ENCODE results near the gene FA2H. TPM values are rescaled to one million over a fixed set of nuclear protein-coding genes. Genes with fewer than 3 reads are reported as not detected.

FA2H gene
- polyA plus RNA-seq, 2 of the 4 experiments (the other 2 are of a cell fraction) = 5.6 to 7.1 TPM

DNA sequence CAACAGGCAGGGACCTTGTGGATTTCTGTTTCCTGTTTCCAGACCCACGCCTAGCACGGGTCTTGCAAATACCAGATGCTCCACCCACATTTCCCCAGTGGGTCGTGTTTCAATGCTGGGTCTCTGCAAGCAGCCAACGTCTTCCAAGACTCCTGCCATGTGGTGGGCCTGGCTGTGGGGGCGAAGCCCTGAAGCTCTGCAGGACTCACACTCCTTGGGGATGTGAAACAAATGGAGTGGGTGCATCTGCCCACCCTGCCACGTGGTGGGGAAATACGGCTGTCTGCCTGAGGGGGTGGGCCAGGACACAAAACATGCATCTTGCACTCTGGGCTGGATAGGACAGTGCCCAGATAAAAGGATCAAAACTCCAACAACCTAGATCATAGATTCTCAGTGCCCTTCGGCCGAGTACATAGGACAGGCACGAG, 32.6 kb downstream of the FA2H start:
- Histone ChIP-seq H3K4me3 (no peak overlapping the region), H3K27ac (peak overlapping the region; percentile 91), H3K9me3 (no peaks in the 10 kb centered on the region), H3K4me2 (peak overlapping the region; percentile 89), H3K4me1 (peaks cover 83% of the 10 kb centered on the region)
- no peak for ATAC-seq
- peak; percentile 57; the same call in 1 of the 2 replicates for TF ChIP-seq HOXB5 (CRISPR knock-in tag; IDR thresholded peaks at IDR 0.05)
- peak; percentile 75; the same call in 1 of the 2 replicates for TF ChIP-seq HOXB13 (CRISPR knock-in tag; IDR thresholded peaks at IDR 0.05; ENCODE audit: low read depth)
- TF ChIP-seq HEYL (CRISPR knock-in tag; IDR thresholded peaks at IDR 0.05) = peak; percentile 82; the same call in 1 of the 2 replicates
- peak; percentile 87; the same call in 1 of the 2 replicates for TF ChIP-seq EHF (CRISPR knock-in tag; IDR thresholded peaks at IDR 0.05)
- TF ChIP-seq FOSB (CRISPR knock-in tag; IDR thresholded peaks at IDR 0.05) = peak; percentile 78; the same call in 1 of the 2 replicates
- no peak for TF ChIP-seq EHMT2 (IDR thresholded peaks at IDR 0.05; ENCODE audit: low read depth)
- TF ChIP-seq KDM5A (IDR thresholded peaks at IDR 0.05) = no peak
- TF ChIP-seq MAX (IDR thresholded peaks at IDR 0.05) = no peak; the same call in 1 of the 2 replicates
- TF ChIP-seq TFCP2L1 (CRISPR knock-in tag; IDR thresholded peaks at IDR 0.05) = 0 out of 2 replicates have a peak, but pooled peaks have one; percentile 58
- TF ChIP-seq HOXA7 (CRISPR knock-in tag; IDR thresholded peaks at IDR 0.05) = peak; percentile 67; the same call in 1 of the 2 replicates
- peak; percentile 70; the same call in 1 of the 2 replicates for TF ChIP-seq ATOH8 (CRISPR knock-in tag; IDR thresholded peaks at IDR 0.05; ENCODE audit: low read depth)
- peak in 1 of 2 experiments; percentile 65 for DNase-seq (ENCODE audit: low read depth in 1 of 2, low spot score in 1 of 2)
- POLR2A ChIA-PET = interaction anchor here (0.6 kb wide), 1 partner anchor 38 kb away, joined by 6 read pairs; no protein-coding TSS in a partner anchor
- WGBS (ENCODE audit: missing lambda C conversion rate) = 49% methylated on average over 9 of the region's 10 CpGs
- CTCF ChIA-PET = interaction anchor here (1.4 to 7.8 kb wide), 4 partner anchors 15 to 121 kb away, joined by 7 to 55 read pairs (median 12); no protein-coding TSS in a partner anchor
- no peak for FAIRE-seq

- ChIA-PET CTCF (interaction anchor here (0.7 to 7.8 kb wide), 6 partner anchors 10 to 122 kb away, joined by 3 to 55 read pairs (median 7); no protein-coding TSS in a partner anchor), POLR2A (interaction anchor here (0.6 to 0.9 kb wide), 2 partner anchors 21 to 34 kb away, joined by 3 to 6 read pairs; partner anchors contain the start of gene FA2H)
- Histone ChIP-seq H3K4me1 (peaks cover 89% of the 10 kb centered on the region), H3K4me2 (peak overlapping the region; percentile 75), H3K4me3 (0 out of 3 replicates have a peak overlapping the region, but pooled peaks have one; percentile 1), H3K9me3 (no peaks in the 10 kb centered on the region), H3K27ac (peak overlapping the region; percentile 91)
- ATAC-seq (peak; percentile 47 to 54), FAIRE-seq (peak; percentile 28), DNase-seq (ENCODE audit: low read depth in 1 of 2, low spot score in 1 of 2) (peak; percentile 95 to 96)
- TF ChIP-seq JUN (IDR thresholded peaks at IDR 0.05) (peak in 1 of 2 experiments; percentile 49; a peak in 1 of 5 replicates), ATOH8 (CRISPR knock-in tag; IDR thresholded peaks at IDR 0.05; ENCODE audit: low read depth) (peak; percentile 2; the same call in 1 of the 2 replicates), ZSCAN20 (CRISPR knock-in tag; IDR thresholded peaks at IDR 0.05) (peak; percentile 19; the same call in 1 of the 2 replicates), HOXB5 (CRISPR knock-in tag; IDR thresholded peaks at IDR 0.05) (0 out of 2 replicates have a peak, but pooled peaks have one; percentile 63), USF2 (IDR thresholded peaks at IDR 0.05) (peak; percentile 70), HEYL (CRISPR knock-in tag; IDR thresholded peaks at IDR 0.05) (no peak), EP300 (IDR thresholded peaks at IDR 0.05) (peak in 1 of 2 experiments; percentile 38; a peak in 1 of 5 replicates), CEBPB (IDR thresholded peaks at IDR 0.05) (no peak), RCOR1 (IDR thresholded peaks at IDR 0.05; ENCODE audit: low read depth, low read length) (no peak), CHD2 (IDR thresholded peaks at IDR 0.05; ENCODE audit: low read length, partially characterized antibody) (peak; percentile 13), SREBF2 (IDR thresholded peaks at IDR 0.05) (no peak), RNF2 (IDR thresholded peaks at IDR 0.05; ENCODE audit: borderline replicate concordance, low read depth) (no peak), HOXB13 (CRISPR knock-in tag; IDR thresholded peaks at IDR 0.05; ENCODE audit: low read depth) (peak; percentile 62; the same call in 1 of the 2 replicates), TFCP2L1 (CRISPR knock-in tag; IDR thresholded peaks at IDR 0.05) (peak; percentile 67; the same call in 1 of the 2 replicates), FOXS1 (CRISPR knock-in tag; IDR thresholded peaks at IDR 0.05) (0 out of 2 replicates have a peak, but pooled peaks have one; percentile 7), GATA3 (IDR thresholded peaks at IDR 0.05; ENCODE audit: borderline replicate concordance) (peak; percentile 45; the same call in 1 of the 2 replicates), FOSL2 (IDR thresholded peaks at IDR 0.05) (0 out of 2 replicates have a peak, but pooled peaks have one; percentile 18), FOSL2 (CRISPR knock-in tag; IDR thresholded peaks at IDR 0.05) (peak; percentile 92), MAX (IDR thresholded peaks at IDR 0.05) (peak; percentile 76), MYC (IDR thresholded peaks at IDR 0.05; ENCODE audit: borderline replicate concordance, low read length) (peak; percentile 58; the same call in 1 of the 2 replicates), RAD21 (conservative IDR thresholded peaks at IDR 0.05 in 1 of 2, IDR thresholded peaks at IDR 0.05 in 1 of 2) (no peak), EHF (CRISPR knock-in tag; IDR thresholded peaks at IDR 0.05) (peak; percentile 42; the same call in 1 of the 2 replicates), MAFK (IDR thresholded peaks at IDR 0.05; ENCODE audit: partially characterized antibody) (peak; percentile 24)
- TF ChIP-seq, protein P1, sequence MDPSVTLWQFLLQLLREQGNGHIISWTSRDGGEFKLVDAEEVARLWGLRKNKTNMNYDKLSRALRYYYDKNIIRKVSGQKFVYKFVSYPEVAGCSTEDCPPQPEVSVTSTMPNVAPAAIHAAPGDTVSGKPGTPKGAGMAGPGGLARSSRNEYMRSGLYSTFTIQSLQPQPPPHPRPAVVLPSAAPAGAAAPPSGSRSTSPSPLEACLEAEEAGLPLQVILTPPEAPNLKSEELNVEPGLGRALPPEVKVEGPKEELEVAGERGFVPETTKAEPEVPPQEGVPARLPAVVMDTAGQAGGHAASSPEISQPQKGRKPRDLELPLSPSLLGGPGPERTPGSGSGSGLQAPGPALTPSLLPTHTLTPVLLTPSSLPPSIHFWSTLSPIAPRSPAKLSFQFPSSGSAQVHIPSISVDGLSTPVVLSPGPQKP (IDR thresholded peaks at IDR 0.05; ENCODE audit: low read depth, low read length) = no peak
- TF ChIP-seq, protein P2, sequence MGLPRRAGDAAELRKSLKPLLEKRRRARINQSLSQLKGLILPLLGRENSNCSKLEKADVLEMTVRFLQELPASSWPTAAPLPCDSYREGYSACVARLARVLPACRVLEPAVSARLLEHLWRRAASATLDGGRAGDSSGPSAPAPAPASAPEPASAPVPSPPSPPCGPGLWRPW (IDR thresholded peaks at IDR 0.05) = no peak
- 6% methylated on average over 13 of the region's 13 CpGs for WGBS (ENCODE audit: missing lambda C conversion rate)
Measured at GRCh38 chr16:74740795-74741304, 33.8 kb downstream of the FA2H start.
